Loucy (cell line): ENCODE data around the gene ADAMTS2.

Source experiments
- H2AFZ ChIP-seq: fragments of 200-600 bp; sonication (generic); 2 replicates; pipeline ENCODE4 v1.6.0; 2016; ENCODE audit warnings: antibody characterized with exemption, mild to moderate bottlenecking, low read length, moderate library complexity
- H3F3A ChIP-seq: fragments of 200-600 bp; 2 replicates; pipeline ENCODE4 v1.6.0; 2016; ENCODE audit warnings: antibody characterized with exemption, low read depth, mild to moderate bottlenecking
- H3K27me3 ChIP-seq: fragments of 200-600 bp; sonication (generic); 2 replicates; pipeline ENCODE4 v1.6.1; 2014; ENCODE audit warnings: low read length, mild to moderate bottlenecking; ENCODE audit not compliant: insufficient read depth, poor library complexity, severe bottlenecking
- H3K36me3 ChIP-seq: fragments of 200-600 bp; sonication (generic); 2 replicates; pipeline ENCODE4 v1.6.1; 2016; ENCODE audit warnings: low read length; ENCODE audit not compliant: insufficient read depth
- H3K4me1 ChIP-seq: fragments of 200-600 bp; sonication (generic); 2 replicates; pipeline ENCODE4 v1.5.1; 2014; ENCODE audit warnings: low read length, mild to moderate bottlenecking; ENCODE audit not compliant: insufficient read depth, poor library complexity, severe bottlenecking
- H3K4me2 ChIP-seq: fragments of 200-600 bp; sonication (generic); 2 replicates; pipeline ENCODE4 v1.6.0; 2014; ENCODE audit warnings: antibody characterized with exemption, low read length, low read depth, mild to moderate bottlenecking; ENCODE audit not compliant: poor library complexity, severe bottlenecking
- H3K4me3 ChIP-seq: fragments of 200-600 bp; sonication (generic); 2 replicates; pipeline ENCODE4 v1.5.1; 2014; ENCODE audit warnings: low read length, mild to moderate bottlenecking, mixed read lengths; ENCODE audit not compliant: poor library complexity, severe bottlenecking
- H3K79me2 ChIP-seq: fragments of 200-600 bp; sonication (generic); 2 replicates; pipeline ENCODE4 v1.6.1; 2014; ENCODE audit warnings: low read length; ENCODE audit not compliant: insufficient read depth
- H3K9ac ChIP-seq: fragments of 200-600 bp; sonication (generic); 2 replicates; pipeline ENCODE4 v1.6.0; 2014; ENCODE audit warnings: mild to moderate bottlenecking, low read depth, low read length, moderate library complexity; ENCODE audit not compliant: poor library complexity, severe bottlenecking
- H3K9me2 ChIP-seq: fragments of 200-600 bp; sonication (generic); replicated peaks from 2 replicates; pipeline ENCODE4 v1.6.1; 2016; ENCODE audit warnings: low read depth, low read length, mixed read lengths
- H3K9me3 ChIP-seq: fragments of 200-600 bp; sonication (generic); 2 replicates; pipeline ENCODE4 v1.6.1; 2014; ENCODE audit warnings: mild to moderate bottlenecking, antibody characterized with exemption, low read length, low read depth; ENCODE audit not compliant: insufficient read depth
- H4K20me1 ChIP-seq: fragments of 200-600 bp; sonication (generic); 2 replicates; pipeline ENCODE4 v1.6.0; 2014; ENCODE audit warnings: antibody characterized with exemption, low read length, mild to moderate bottlenecking; ENCODE audit not compliant: insufficient read depth, poor library complexity, severe bottlenecking
- EZH2phosphoT487 ChIP-seq: fragments of 200-600 bp; IDR thresholded peaks from 2 replicates; pipeline ENCODE4 v1.6.1; 2018; ENCODE audit warnings: antibody characterized with exemption, mild to moderate bottlenecking, moderate library complexity, borderline replicate concordance
- TF ChIP-seq, protein P1 (sequence below): fragments of 200-600 bp; sonication (generic); conservative IDR thresholded peaks from 2 replicates; pipeline ENCODE4 v1.5.1; 2014; ENCODE audit warnings: mild to moderate bottlenecking, antibody characterized with exemption, low read length

ADAMTS2 gene

DNA sequence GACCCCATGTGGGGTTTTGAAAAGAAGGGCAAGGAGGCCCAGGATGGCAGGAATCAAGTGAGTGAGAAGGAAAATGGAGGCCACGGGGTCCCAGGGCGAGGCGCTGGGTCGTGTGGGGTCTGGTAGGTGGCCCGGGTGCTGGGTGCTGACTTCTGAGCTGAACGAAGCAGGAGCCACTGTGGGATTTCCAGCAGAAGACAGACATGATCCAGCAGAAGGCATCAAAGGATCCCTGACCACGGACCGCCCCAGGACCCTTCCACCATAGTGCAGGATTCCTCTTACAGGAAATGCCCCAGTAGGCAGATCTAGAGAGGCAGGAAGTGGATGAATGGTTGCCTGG, 106.7 kb downstream of the ADAMTS2 start:
- Histone ChIP-seq H3K79me2 (no peaks in the 10 kb centered on the region), H2AFZ (no peak overlapping the region), H3K9me2 (no peaks in the 10 kb centered on the region), H3K4me2 (no peak overlapping the region), H3K4me3 (no peak overlapping the region), H3K4me1 (no peaks in the 10 kb centered on the region), H3K9me3 (no peaks in the 10 kb centered on the region; the same call in 1 of the 2 replicates), H3F3A (no peaks in the 10 kb centered on the region), H3K36me3 (no peaks in the 10 kb centered on the region), H3K9ac (no peak overlapping the region), H3K27me3 (no peaks in the 10 kb centered on the region), H4K20me1 (no peaks in the 10 kb centered on the region)
- TF ChIP-seq, protein P1, sequence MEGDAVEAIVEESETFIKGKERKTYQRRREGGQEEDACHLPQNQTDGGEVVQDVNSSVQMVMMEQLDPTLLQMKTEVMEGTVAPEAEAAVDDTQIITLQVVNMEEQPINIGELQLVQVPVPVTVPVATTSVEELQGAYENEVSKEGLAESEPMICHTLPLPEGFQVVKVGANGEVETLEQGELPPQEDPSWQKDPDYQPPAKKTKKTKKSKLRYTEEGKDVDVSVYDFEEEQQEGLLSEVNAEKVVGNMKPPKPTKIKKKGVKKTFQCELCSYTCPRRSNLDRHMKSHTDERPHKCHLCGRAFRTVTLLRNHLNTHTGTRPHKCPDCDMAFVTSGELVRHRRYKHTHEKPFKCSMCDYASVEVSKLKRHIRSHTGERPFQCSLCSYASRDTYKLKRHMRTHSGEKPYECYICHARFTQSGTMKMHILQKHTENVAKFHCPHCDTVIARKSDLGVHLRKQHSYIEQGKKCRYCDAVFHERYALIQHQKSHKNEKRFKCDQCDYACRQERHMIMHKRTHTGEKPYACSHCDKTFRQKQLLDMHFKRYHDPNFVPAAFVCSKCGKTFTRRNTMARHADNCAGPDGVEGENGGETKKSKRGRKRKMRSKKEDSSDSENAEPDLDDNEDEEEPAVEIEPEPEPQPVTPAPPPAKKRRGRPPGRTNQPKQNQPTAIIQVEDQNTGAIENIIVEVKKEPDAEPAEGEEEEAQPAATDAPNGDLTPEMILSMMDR = no peak
- TF ChIP-seq EZH2phosphoT487 = no peak

DNA sequence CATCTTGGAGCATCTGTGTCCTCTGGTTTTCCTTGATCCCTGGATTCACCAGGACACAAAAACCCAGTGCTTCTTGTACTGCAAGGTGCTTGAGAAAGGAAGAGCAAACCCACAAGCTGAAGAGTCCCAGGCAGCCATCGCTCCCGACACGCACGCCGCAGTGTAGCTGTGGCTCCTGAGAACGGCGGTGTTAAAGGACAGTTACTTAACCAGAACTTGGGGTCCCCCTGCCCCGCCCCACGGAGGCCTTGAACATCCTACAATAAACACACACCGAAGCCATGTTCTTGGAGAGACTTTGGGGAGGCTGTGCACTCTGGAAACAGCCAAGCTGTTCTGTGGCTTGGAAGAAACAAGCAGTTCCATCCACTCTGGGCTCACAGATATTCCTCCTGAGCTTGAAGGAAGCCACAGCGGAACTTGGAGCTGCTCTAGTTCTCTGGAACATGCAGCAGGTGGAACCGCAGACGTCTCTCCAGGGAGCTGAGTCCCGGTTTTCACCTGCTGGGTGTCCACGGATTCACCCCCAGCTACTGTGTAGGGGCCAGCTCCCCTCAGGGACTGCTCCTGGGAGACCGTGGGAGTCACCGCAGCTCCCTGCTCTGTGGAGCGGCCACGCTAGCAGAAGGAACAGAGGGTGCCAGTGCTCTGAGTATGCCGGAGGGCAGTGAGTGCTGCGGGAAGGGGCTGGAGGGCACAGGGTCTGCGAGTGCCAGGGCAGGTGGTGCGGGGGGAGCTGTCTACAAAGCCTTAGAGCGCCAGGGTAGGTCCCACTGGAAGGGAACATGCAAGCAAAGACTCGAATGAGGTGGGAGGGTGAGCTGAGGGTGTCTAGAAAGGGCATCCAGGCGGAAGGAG, 107.3 kb downstream of the ADAMTS2 start:
- no peaks in the 10 kb centered on the region for H3K27me3 ChIP-seq
- no peak overlapping the region for H3K4me2 ChIP-seq
- no peak overlapping the region for H3K9ac ChIP-seq
- H3K9me2 ChIP-seq = no peaks in the 10 kb centered on the region
- TF ChIP-seq EZH2phosphoT487 = no peak
- TF ChIP-seq, protein P1 = no peak
- no peaks in the 10 kb centered on the region; the same call in 1 of the 2 replicates for H3K9me3 ChIP-seq
- no peaks in the 10 kb centered on the region for H4K20me1 ChIP-seq
- no peak overlapping the region for H3K4me3 ChIP-seq
- H3K36me3 ChIP-seq = no peaks in the 10 kb centered on the region
- H2AFZ ChIP-seq = no peak overlapping the region
- H3F3A ChIP-seq = no peaks in the 10 kb centered on the region
- no peaks in the 10 kb centered on the region for H3K79me2 ChIP-seq
- H3K4me1 ChIP-seq = no peaks in the 10 kb centered on the region

DNA sequence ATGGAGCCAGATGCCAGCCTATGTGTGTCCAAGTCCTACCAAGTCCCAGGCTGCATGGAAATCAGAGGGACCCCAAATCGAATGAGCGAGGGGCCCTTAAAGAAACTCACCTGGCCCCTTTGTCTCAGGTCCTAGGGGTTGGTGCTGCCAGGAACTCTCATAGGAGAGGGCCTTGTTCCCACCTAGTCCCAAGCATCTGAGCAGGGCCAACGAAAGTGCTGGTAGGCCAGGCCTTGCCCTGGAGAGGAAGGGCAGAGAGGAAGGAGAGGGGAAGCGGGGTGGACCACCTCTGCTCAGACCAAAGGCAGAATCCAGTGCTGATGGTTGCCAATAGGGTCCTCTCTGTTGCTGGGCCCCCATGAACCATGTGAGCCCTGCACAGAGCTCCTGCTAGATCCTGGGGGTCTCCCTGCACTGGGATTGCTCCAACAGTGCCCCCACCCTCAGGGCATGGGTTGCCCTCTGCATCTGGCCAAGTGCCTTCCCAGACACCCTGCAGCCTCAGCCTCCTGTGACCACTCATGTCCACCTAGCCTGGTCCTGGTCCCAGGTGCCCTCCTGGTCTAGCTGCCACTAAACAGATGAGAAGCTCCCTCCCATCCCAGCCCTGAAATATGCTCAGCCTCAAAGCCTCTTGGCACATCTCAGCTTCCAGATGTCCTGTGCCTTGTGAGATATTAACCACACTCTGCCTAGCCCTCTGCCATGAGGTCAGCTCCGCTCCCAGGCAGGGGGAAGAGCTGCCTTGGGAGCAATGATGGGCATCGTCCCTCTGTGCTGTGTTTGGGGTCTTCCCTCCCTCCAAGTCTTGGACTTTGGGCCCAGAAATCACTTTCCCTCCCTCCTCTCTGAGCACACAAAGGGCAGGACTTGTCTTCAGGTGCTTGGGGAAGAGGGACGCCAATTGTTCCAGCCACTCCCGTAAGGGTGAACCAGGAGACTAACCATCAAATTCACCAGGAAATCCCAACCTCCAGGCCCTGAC, 109.6 kb downstream of the ADAMTS2 start:
- Histone ChIP-seq H3K4me2 (no peak overlapping the region), H3K4me3 (no peak overlapping the region), H3K79me2 (no peaks in the 10 kb centered on the region), H3K9ac (no peak overlapping the region), H3K36me3 (no peaks in the 10 kb centered on the region), H3K27me3 (no peaks in the 10 kb centered on the region), H2AFZ (no peak overlapping the region), H3K9me2 (no peaks in the 10 kb centered on the region), H3K4me1 (no peaks in the 10 kb centered on the region), H3K9me3 (no peaks in the 10 kb centered on the region; the same call in 1 of the 2 replicates), H3F3A (no peaks in the 10 kb centered on the region), H4K20me1 (no peaks in the 10 kb centered on the region)
- TF ChIP-seq, protein P1 = no peak
